Posterior vena cava (tissue), 2 donors: ENCODE data around the gene CIB4. TPM values are rescaled to one million over a fixed set of nuclear protein-coding genes. Genes with fewer than 3 reads are reported as not detected.
A peak's percentile ranks its signal among the peaks of the same experiment; 100 is the strongest.

Source experiments
- DNase-seq: peaks from one replicate; pipeline ENCODE4 v3.0.0-alpha.2; 2020; ENCODE audit warnings: low spot score
- intact Hi-C, 2 donors: fragments of 100-400 bp; cut with DNase I; formaldehyde crosslinking; loops; one replicate each; pipeline versions ENCODE4 v1.14.1 to v1.14.2; 2022 to 2023
- long read RNA-seq, 2 donors: library from polyadenylated mRNA; unstranded; transcript quantifications; one replicate each; pipeline ENCODE4 v2.0.0, GENCODE V29; 2020 to 2021
- total RNA-seq, 2 donors: library from RNA; stranded (reverse); fragmentation: NEBNext Ultra II Directional; extraction: Animal tissue kit (Norgen Biotek cat#: 25700); gene quantifications; one replicate each; pipeline ENCODE4 v1.2.1, GENCODE V29; 2021
- donor health status: DM: yes; HTN: yes; CAD: no.
- donor health status: DM: yes; HTN: yes; CAD: no.

The CIB4 gene
- not detected for total RNA-seq
- long read RNA-seq, donor 1: 0 reads
- long read RNA-seq, donor 2: 0 reads

- DNase-seq: no peak
- intact Hi-C loops: no loop called here
These were observed at the start of gene CIB4 for GRCh38 chr2:26640781-26641564. Gene CIB4, minus strand, starts transcription at chr2:26641366. Its CDS starts 52 bp downstream, at chr2:26641314.

DNA sequence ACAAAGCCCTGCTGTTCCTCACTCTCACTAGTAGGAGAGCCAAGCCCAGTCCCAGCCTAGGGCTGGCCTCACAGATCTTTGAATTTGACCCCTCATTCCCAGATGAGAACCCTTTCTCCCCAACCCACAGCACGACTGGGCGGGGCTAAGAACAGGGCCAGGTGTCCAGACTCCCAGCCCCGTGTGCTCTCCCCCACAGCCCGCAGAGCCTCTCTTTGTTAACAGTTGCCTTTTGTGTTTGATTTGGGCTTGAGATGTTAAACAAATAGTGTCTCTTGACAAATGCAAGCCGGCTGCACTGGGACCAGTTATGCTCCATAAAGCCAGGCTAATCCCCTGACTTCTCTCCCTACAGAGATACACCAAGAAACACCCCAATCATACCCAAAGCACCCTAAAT lies 46.6 kb upstream of the CIB4 start:
- DNase-seq: peak; percentile 46
- intact Hi-C loops: loop anchor here in 1 of 2 donors (5.0 kb wide), 1 partner anchor 40 kb away; no protein-coding TSS in a partner anchor

DNA sequence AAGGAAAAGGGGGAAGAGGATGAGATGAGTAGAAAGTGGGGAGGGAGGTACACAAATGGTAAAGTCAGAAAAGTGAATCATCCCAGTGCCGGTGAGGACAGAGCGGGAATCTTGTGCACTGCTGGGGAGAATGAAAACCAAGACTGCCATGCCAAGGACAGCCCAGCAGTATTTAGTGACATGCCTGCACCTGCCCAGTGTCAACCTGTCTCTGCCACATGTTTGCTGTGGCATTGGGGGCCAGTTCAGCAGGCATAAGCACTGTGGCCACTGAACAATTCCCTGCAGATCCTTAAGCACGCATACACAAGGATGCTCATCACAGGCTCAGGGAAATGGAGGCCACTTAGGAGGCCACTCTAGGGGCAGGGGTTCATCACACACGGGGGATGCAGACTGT lies 46.2 kb upstream of the CIB4 start:
- peak; percentile 34 for DNase-seq
- intact Hi-C loops: loop anchor here in 1 of 2 donors (5.0 kb wide), 1 partner anchor 40 kb away; no protein-coding TSS in a partner anchor

- DNase-seq: peak; percentile 50
- intact Hi-C loops: loop anchor here in 1 of 2 donors (5.0 kb wide), 1 partner anchor 39 kb away; no protein-coding TSS in a partner anchor
These were observed 45.0 kb upstream of the CIB4 start for GRCh38 chr2:26685989-26686839.

- DNase-seq: peak; percentile 55
- intact Hi-C loops: loop anchor here in 1 of 2 donors (5.0 kb wide), 1 partner anchor 38 kb away; no protein-coding TSS in a partner anchor
These were observed 44.2 kb upstream of the CIB4 start for GRCh38 chr2:26685341-26685740.

GRCh38 chr2:26683583-26683982 lies 42.4 kb upstream of the CIB4 start:
- intact Hi-C loops: no loop called here
- DNase-seq: peak; percentile 28

DNA sequence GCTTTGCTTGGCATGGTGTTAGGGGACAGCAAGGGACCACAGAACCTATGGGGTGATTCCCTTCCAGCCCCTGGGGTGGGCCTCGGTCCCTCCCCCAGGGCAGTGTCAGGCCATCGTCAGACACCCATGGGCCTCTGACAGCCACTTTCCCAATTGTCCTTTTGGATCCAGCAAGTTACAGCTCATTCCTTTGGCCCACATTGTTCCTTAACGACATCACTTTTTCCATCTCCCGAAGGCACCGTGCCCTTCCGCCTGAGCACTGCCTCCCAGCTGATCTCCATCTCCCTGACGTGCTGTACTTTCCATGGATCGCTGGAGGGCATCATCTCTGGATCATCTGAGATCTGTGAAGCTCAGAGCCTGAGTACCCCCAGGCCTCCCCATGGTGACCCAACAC lies 41.0 kb upstream of the CIB4 start:
- peak; percentile 54 for DNase-seq
- intact Hi-C loops: no loop called here

GRCh38 chr2:26681656-26682055 lies 40.5 kb upstream of the CIB4 start:
- intact Hi-C loops: no loop called here
- peak; percentile 51 for DNase-seq

DNA sequence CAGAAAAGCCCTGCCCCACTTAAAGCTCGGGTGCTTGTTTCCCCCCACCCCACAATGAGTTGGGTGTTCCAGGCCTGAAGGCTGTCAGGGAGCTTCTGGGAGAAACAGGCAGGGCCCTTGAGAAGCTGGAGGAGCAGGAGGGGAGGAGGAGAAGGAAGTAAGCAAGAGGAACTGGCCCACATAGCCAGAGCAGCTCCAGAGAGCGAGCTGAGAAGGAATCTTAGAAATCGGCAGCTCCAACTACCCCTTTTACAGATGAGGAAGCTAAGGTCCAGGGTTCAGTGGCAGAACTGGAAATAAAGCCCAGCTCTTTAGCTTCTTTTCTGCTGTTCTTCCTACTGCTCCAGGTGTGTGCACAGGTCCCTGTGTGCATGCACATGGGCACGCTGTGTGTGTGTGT lies 38.7 kb upstream of the CIB4 start:
- intact Hi-C loops: loop anchor here in 1 of 2 donors (5.0 kb wide), 1 partner anchor 52 kb away; no protein-coding TSS in a partner anchor
- peak; percentile 20 for DNase-seq

GRCh38 chr2:26678035-26678434 lies 36.9 kb upstream of the CIB4 start:
- intact Hi-C loops: loop anchor here in 1 of 2 donors (5.0 kb wide), 1 partner anchor 54 kb away; no protein-coding TSS in a partner anchor
- no peak for DNase-seq

GRCh38 chr2:26675651-26676255 lies 34.6 kb upstream of the CIB4 start:
- peak; percentile 58 for DNase-seq
- intact Hi-C loops: loop anchor here in 1 of 2 donors (5.0 kb wide), 1 partner anchor 57 kb away; no protein-coding TSS in a partner anchor

GRCh38 chr2:26674771-26675170 lies 33.6 kb upstream of the CIB4 start:
- DNase-seq: peak; percentile 75
- intact Hi-C loops: loop anchor here in 1 of 2 donors (5.0 kb wide), 1 partner anchor 58 kb away; no protein-coding TSS in a partner anchor

DNA sequence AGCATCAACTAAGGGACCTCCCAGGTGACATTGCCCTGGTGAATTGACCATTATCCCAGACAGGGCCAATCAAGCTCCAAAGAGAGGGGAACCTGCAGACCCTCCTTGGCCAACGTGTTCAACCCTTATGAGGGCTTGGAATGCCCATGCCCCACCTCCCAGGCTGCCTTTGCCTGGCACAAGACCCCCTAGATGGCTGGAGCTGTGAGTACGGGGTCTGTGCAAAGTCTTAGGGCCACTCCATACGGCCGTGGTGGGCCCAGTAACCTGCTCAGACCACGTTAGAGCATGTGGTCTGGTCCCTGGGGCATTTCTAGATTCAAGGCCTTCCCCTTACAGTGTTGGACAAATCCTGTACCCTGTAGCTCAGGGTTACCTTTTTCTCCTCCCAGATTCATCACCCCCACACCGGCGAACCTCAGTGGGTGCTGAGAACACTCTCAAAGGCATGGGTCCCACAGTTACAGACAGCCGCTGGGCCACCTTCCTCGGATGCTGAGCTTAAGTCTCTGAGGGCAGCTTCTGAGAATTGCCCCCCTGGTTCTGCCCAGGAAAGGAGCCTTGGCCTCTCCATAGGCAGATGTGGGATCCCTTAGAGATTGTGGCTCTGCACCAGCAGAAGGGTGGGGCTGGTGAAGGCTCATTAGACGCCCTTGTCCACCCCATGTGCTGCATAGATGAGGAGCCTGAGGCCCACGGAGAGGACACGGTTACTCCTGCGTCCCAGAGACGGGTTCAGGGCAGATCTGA lies 33.0 kb upstream of the CIB4 start:
- DNase-seq: peak; percentile 54
- intact Hi-C loops: no loop called here

DNA sequence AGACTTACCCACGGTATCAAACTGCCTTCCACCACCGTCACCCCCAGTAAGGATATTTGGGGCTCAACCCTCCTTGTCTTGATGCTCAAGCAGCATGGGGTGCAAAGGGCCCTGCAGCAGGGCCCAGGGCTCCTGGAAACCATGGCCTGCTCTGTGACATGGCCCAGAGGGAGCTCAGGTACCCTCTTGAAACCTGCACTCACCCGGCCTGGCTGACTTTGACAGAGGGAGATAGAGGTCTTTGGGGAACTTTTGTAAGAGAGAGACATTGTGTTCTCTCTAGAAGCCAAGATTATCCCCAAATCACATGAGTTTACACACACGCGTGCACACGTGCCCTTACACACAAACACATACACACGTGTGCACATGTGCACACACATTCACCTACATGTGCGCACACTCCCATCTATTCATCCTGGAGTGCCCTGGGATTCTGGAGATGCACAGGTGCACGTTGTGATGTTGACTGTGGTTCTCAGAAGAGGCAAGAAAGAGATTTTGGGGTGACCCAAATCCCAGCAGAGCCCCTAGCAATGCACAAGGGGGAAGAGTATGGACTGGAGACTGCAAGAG lies 31.7 kb upstream of the CIB4 start:
- intact Hi-C loops: no loop called here
- DNase-seq: peak; percentile 36

DNA sequence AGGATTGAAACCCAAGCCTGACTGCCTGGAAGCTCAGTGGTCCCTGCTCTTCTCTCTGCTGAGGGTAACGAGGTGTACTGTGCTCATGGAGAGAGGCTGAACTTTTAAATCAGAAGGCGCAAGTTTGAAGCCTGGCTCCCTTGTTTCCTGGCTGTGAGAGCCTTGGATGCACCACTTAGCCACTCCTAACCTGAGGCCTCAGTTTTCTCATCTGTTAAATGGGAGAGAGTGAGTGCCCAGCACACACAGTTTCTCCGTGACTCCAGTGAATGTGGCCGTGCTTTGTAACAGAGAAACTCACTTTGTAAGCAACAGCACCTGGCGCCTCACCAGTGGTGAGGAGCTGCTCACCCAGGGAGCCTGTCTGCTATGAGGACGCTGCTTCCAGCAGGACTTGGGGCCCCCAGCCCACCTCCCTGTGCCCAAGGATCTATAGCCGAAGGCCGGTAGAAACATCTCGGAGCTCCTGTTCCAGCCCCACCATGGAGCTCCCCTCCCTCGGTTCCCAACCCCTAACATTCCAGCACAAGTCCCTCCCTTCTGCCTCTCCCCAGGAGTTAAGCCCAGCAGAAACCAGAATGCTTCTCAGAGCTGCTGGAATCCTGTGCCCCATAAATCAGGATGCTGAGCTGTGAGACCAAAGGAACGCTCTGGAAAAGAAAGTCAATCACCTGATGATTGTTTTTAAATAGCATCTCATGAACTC lies 31.1 kb upstream of the CIB4 start:
- DNase-seq: peak; percentile 50
- intact Hi-C loops: no loop called here

- intact Hi-C loops: no loop called here
- peak; percentile 62 for DNase-seq
These were observed 30.5 kb upstream of the CIB4 start for GRCh38 chr2:26671691-26672090.

DNA sequence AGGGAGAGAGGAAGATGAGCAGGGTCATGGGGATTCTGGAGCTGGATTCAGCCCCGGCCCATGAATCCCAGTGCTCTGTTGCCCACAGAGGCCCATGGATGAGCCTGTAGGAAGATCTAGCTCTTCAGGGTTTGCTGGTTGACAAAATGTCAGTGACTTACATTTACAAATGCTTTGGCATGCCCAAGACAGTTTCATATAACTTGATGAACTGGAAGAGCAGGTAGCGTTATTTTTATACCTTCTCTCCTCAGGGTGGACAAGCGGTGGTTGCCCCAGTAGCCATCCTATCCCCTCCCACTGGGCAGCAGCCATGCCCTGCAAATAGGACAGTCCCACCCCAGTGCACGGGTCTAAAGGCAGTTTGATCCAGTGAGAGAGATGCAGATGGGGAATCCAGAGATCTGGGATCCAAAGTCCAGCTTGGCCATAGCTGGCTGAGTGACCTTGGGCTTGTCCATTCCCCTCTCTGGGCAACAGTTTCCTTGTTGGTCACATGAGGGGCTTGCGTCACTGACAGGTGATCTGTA lies 29.8 kb upstream of the CIB4 start:
- intact Hi-C loops: no loop called here
- DNase-seq: peak; percentile 61
